Activated T-helper 9 cell treated with anti-CD3 and anti-CD28 coated beads, Interleukin-2, amount 50 U/mL, for 16 hours (primary cell): ENCODE results near the gene ZDHHC4.
A peak's percentile ranks its signal among the peaks of the same experiment; 100 is the strongest.

Source experiments
- DNase-seq: peaks from one replicate; pipeline ENCODE4 v3.0.0-alpha.2; 2020; ENCODE audit warnings: low read depth

The ZDHHC4 gene

DNA sequence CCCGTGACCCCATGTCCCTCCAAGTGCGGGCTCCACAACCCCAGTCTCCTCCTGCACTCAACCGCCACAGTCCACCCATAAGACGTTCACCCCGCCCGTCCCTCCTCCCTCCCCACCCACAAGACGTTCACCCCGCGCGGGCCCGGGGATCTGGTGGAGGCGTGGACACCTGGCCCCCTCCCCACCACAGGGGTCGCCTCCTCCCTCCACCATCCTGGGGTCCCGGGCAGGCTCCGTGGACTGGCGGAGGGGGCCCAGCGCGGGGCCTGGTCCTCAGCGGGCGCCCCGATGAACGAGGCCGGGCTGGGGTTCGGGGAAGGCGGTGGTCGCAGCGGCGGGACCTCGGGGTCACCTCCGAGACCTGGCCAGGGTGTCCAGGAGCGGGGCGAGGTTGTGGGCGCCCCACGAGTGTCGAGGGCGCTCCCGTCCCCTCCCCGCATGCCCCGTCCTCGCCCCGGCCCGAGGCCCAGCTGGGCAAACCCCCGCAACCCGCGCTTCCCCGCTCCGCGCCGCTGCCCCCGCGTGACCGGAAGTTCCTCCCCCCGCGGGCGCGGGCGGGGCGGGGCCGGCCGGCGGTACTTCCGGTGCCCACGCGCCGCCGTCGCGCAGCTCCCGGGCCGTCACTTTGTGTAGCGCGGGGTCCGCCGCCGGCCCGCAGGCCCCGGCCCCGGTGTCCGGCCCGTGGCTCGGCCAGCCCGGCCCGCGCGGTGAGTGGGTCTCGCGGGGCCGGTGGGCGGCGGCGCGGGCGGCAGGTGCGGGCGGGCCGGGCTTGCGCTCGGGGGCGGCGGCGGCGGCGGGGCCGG is 59.7 kb downstream of the ZDHHC4 start, which contains the start of gene ZNF316:
Gene ZNF316, plus strand, starts transcription at position 578 of the 803 bp plus-strand sequence. CDS start 5,092 bp downstream, outside the sequence.
- DNase-seq: peak; percentile 52

DNA sequence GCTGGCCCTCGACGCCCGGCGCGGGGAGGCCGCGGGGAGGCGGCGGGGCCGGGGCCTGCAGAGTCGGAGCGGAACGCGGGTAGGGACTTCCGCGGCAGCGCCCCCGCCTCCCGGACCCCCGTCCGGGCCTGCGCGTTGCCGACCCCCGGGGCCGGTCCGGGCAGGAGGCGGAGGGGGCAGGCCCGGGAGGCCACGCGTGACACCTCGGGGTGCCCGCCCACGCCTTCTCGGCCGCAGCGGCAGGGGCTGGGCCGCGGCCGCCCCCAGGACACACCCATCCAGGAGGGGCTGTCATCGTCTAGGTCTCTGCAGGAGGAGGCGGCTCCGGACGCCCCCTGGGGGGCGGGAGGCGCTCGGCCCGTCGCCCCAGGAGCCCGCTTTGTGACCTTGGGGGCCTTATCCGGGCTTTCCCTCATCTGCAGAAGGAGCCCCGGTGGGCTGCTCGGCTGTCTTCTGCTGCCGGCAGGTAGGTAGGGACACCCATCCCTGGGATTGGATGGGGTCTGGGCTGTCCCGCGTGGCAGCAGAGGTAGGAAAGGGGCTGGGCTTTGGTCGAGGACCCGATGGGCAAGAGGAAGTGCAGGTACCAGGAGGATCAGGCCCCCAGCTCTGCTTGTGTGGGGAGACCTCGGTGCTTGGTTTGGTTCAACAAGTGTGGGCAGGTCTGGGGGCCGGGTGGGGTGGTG is 60.4 kb downstream of the ZDHHC4 start:
- peak; percentile 51 for DNase-seq
